Measurements from ENCODE around the gene PAPSS1.

The PAPSS1 gene

GRCh38 chr4:107719922-107720722, at the start of gene PAPSS1:
Gene PAPSS1 (minus strand): TSS chr4:107720234. CDS start chr4:107720179, 55 bp downstream.
- Histone ChIP-seq H3K36me3 (ENCODE audit: insufficient read depth, low read length) (no peaks in the 10 kb centered on the region), H3K9me3 (ENCODE audit: insufficient read depth, low read depth, low read length) (no peaks in the 10 kb centered on the region), H3K4me1 (ENCODE audit: insufficient read depth, low read length, poor library complexity, severe bottlenecking) (peaks cover 45% of the 10 kb centered on the region), H3K9ac (ENCODE audit: low read depth, low read length, poor library complexity, severe bottlenecking) (peak within 1 kb of the TSS; percentile 72), H3K79me2 (ENCODE audit: insufficient read depth, low read length) (peaks cover 37% of the 10 kb centered on the region), H3K4me2 (ENCODE audit: low read depth, low read length, poor library complexity, severe bottlenecking) (peak within 1 kb of the TSS; percentile 84), H3K9me2 (replicated peaks; ENCODE audit: low read depth, low read length) (no peaks in the 10 kb centered on the region), H3K4me3 (ENCODE audit: low read length, poor library complexity, severe bottlenecking) (peak within 1 kb of the TSS; percentile 77), H3F3A (ENCODE audit: low read depth) (no peaks in the 10 kb centered on the region), H2AFZ (ENCODE audit: low read length) (peak within 1 kb of the TSS; percentile 97), H4K20me1 (ENCODE audit: insufficient read depth, low read length, poor library complexity, severe bottlenecking) (peaks cover 17% of the 10 kb centered on the region), H3K27me3 (ENCODE audit: insufficient read depth, low read length, poor library complexity, severe bottlenecking) (no peaks in the 10 kb centered on the region)
- TF ChIP-seq, protein P1, sequence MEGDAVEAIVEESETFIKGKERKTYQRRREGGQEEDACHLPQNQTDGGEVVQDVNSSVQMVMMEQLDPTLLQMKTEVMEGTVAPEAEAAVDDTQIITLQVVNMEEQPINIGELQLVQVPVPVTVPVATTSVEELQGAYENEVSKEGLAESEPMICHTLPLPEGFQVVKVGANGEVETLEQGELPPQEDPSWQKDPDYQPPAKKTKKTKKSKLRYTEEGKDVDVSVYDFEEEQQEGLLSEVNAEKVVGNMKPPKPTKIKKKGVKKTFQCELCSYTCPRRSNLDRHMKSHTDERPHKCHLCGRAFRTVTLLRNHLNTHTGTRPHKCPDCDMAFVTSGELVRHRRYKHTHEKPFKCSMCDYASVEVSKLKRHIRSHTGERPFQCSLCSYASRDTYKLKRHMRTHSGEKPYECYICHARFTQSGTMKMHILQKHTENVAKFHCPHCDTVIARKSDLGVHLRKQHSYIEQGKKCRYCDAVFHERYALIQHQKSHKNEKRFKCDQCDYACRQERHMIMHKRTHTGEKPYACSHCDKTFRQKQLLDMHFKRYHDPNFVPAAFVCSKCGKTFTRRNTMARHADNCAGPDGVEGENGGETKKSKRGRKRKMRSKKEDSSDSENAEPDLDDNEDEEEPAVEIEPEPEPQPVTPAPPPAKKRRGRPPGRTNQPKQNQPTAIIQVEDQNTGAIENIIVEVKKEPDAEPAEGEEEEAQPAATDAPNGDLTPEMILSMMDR (conservative IDR thresholded peaks at IDR 0.05; ENCODE audit: low read length) = no peak
- no peak for TF ChIP-seq EZH2phosphoT487 (IDR thresholded peaks at IDR 0.05; ENCODE audit: borderline replicate concordance)

DNA sequence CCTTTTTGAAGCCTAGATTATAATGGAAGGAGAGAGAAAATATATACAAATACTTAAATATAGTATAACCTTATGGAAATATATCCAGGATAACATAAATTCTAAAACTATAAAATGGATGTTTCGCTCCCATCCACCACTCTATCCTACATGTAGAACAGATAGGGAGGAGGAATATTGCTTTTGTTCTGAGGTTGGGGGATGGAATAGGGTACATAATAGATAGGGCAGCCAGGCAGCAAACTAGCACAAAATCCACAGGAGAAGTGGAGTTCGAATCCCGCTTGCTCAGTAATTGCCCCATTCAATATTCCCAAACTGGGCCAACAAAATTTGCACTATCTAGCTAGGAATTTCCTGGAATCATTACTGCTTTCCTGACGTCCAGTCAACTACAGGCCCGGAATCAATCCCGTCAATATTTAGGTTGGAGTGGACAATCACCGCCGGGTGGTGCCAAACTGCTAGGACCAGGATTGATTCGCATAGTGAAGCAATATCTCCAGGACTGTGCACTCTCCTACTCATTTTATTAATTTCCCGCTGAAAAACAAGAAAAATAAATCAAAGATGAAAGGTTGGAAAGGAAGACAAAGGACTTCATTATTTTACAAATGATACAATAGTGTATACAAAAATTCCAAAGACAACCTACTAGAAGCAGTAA, 40.4 kb upstream of the PAPSS1 start:
- no peaks in the 10 kb centered on the region for H3K4me1 ChIP-seq (ENCODE audit: insufficient read depth, low read length, poor library complexity, severe bottlenecking)

DNA sequence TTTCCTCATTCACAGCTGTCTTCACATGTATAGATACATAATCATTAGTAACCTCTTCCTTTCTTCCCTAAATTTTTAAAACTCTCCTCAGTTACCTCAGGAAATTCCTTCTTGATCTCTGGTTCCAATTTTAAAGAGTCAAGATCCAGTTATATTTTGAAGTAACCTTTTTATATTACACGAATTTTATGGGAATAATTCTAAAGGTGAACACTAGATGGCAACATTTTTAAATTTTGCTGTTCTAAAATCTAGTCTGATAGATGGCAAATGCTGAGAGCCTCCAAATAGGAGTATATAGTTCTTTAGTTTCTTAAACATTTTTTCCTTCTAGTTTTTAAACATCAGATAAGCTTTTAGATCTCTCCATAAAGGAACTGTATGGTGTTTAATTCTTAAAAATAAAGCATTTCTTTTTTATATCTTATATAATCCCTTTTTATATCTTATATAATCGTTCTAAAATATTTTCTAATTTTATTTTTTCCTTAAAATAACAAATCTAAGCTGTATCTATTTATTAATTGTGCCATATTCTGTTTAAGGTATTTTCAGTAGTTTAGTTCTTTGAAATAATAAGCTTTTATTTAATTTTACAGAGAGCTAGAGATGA, 37.9 kb upstream of the PAPSS1 start:
- TF ChIP-seq EZH2phosphoT487 (IDR thresholded peaks at IDR 0.05; ENCODE audit: borderline replicate concordance) = no peak
- TF ChIP-seq, protein P1 (conservative IDR thresholded peaks at IDR 0.05; ENCODE audit: low read length) = peak; percentile 76
- Histone ChIP-seq H3K79me2 (ENCODE audit: insufficient read depth, low read length) (no peaks in the 10 kb centered on the region), H3K4me1 (ENCODE audit: insufficient read depth, low read length, poor library complexity, severe bottlenecking) (no peaks in the 10 kb centered on the region), H4K20me1 (ENCODE audit: insufficient read depth, low read length, poor library complexity, severe bottlenecking) (no peaks in the 10 kb centered on the region), H3K9ac (ENCODE audit: low read depth, low read length, poor library complexity, severe bottlenecking) (no peak overlapping the region), H3K4me2 (ENCODE audit: low read depth, low read length, poor library complexity, severe bottlenecking) (no peak overlapping the region), H3K27me3 (ENCODE audit: insufficient read depth, low read length, poor library complexity, severe bottlenecking) (peaks cover 8% of the 10 kb centered on the region), H3K36me3 (ENCODE audit: insufficient read depth, low read length) (no peaks in the 10 kb centered on the region), H3K9me3 (ENCODE audit: insufficient read depth, low read depth, low read length) (no peaks in the 10 kb centered on the region), H3K4me3 (ENCODE audit: low read length, poor library complexity, severe bottlenecking) (no peak overlapping the region), H2AFZ (ENCODE audit: low read length) (peak overlapping the region; percentile 48; the same call in 1 of the 2 replicates), H3F3A (ENCODE audit: low read depth) (no peaks in the 10 kb centered on the region), H3K9me2 (replicated peaks; ENCODE audit: low read depth, low read length) (no peaks in the 10 kb centered on the region)

More for the DNA sequence above, 40.4 kb upstream of the PAPSS1 start:
- Histone ChIP-seq H3K9me3 (ENCODE audit: insufficient read depth, low read depth, low read length) (no peaks in the 10 kb centered on the region), H3K79me2 (ENCODE audit: insufficient read depth, low read length) (no peaks in the 10 kb centered on the region), H4K20me1 (ENCODE audit: insufficient read depth, low read length, poor library complexity, severe bottlenecking) (no peaks in the 10 kb centered on the region), H3K27me3 (ENCODE audit: insufficient read depth, low read length, poor library complexity, severe bottlenecking) (no peaks in the 10 kb centered on the region), H3F3A (ENCODE audit: low read depth) (no peaks in the 10 kb centered on the region), H3K36me3 (ENCODE audit: insufficient read depth, low read length) (no peaks in the 10 kb centered on the region), H3K9ac (ENCODE audit: low read depth, low read length, poor library complexity, severe bottlenecking) (no peak overlapping the region), H2AFZ (ENCODE audit: low read length) (no peak overlapping the region), H3K4me2 (ENCODE audit: low read depth, low read length, poor library complexity, severe bottlenecking) (no peak overlapping the region), H3K4me3 (ENCODE audit: low read length, poor library complexity, severe bottlenecking) (no peak overlapping the region), H3K9me2 (replicated peaks; ENCODE audit: low read depth, low read length) (no peaks in the 10 kb centered on the region)
- no peak for TF ChIP-seq EZH2phosphoT487 (IDR thresholded peaks at IDR 0.05; ENCODE audit: borderline replicate concordance)
- TF ChIP-seq, protein P1 (conservative IDR thresholded peaks at IDR 0.05; ENCODE audit: low read length) = no peak

Data from Loucy (cell line).